NCI-H226 (cell line): Measurements from ENCODE around the gene PCDHGA6.

Source experiments
- DNase-seq: peaks from one replicate; pipeline ENCODE4 v3.0.0-alpha.2; 2015

PCDHGA6 gene

GRCh38 chr5:141422742-141423291, 49.1 kb downstream of the PCDHGA6 start:
- DNase-seq: no peak

- no peak for DNase-seq
These were observed 54.2 kb downstream of the PCDHGA6 start for GRCh38 chr5:141427783-141428426.
